Mesothelial cell of epicardium (in vitro differentiated cells): ENCODE results near the gene TACR2. TPM values are rescaled to one million over a fixed set of nuclear protein-coding genes. Genes with fewer than 3 reads are reported as not detected.

Source experiments
- DNase-seq, 2 experiments: peaks; one replicate each; pipeline ENCODE4 v3.0.0; 2021; ENCODE audit warnings: low spot score in 2 of 2; ENCODE audit not compliant: unreplicated experiment in 2 of 2
- H3K27ac Mint-ChIP-seq: 2 replicates; pipeline ENCODE4 v1.8.0; 2021; ENCODE audit warnings: mixed read lengths
- H3K27me3 Mint-ChIP-seq: 2 replicates; pipeline ENCODE4 v1.8.0; 2021; ENCODE audit warnings: low read depth, mixed read lengths
- H3K36me3 Mint-ChIP-seq: 2 replicates; pipeline ENCODE4 v1.8.0; 2021; ENCODE audit warnings: mixed read lengths
- H3K4me1 Mint-ChIP-seq: 2 replicates; pipeline ENCODE4 v1.8.0; 2021; ENCODE audit warnings: mixed read lengths
- H3K4me3 Mint-ChIP-seq: 2 replicates; pipeline ENCODE4 v1.8.0; 2021; ENCODE audit warnings: mild to moderate bottlenecking, moderate library complexity, mixed read lengths
- H3K9me3 Mint-ChIP-seq: 2 replicates; pipeline ENCODE4 v1.8.0; 2021; ENCODE audit warnings: mixed read lengths
- CTCF ChIP-seq: fragments of 200-600 bp; sonication (generic); IDR thresholded peaks from one replicate; pipeline ENCODE4 v1.5.0; 2021; ENCODE audit warnings: antibody characterized with exemption; ENCODE audit not compliant: unreplicated experiment
- total RNA-seq: library from RNA; stranded (reverse); gene quantifications from 3 replicates; pipeline ENCODE4 v1.2.1, GENCODE V29; 2021

Gene TACR2
- total RNA-seq, 1 donor from 2014 or later: not detected

GRCh38 chr10:69366738-69367137 is 50.0 kb downstream of the TACR2 start:
- Mint-ChIP-seq H3K4me3 (no peak overlapping the region), H3K27me3 (no peaks in the 10 kb centered on the region), H3K4me1 (peaks cover 16% of the 10 kb centered on the region), H3K9me3 (no peaks in the 10 kb centered on the region), H3K36me3 (peaks cover 26% of the 10 kb centered on the region), H3K27ac (no peak overlapping the region)
- no peak for DNase-seq
- no peak for TF ChIP-seq CTCF

- Mint-ChIP-seq H3K27ac (peak overlapping the region; percentile 59), H3K36me3 (peaks cover 10% of the 10 kb centered on the region), H3K4me3 (no peak overlapping the region), H3K9me3 (no peaks in the 10 kb centered on the region), H3K27me3 (no peaks in the 10 kb centered on the region), H3K4me1 (peaks cover 20% of the 10 kb centered on the region)
- no peak for TF ChIP-seq CTCF
- DNase-seq: no peak
Measured at GRCh38 chr10:69364232-69364940, 52.3 kb downstream of the TACR2 start.

- Mint-ChIP-seq H3K27ac (no peak overlapping the region), H3K9me3 (no peaks in the 10 kb centered on the region)
Measured at GRCh38 chr10:69363666-69364065, 53.1 kb downstream of the TACR2 start.

GRCh38 chr10:69362471-69362954 is 54.2 kb downstream of the TACR2 start:
- DNase-seq: no peak
- Mint-ChIP-seq H3K4me3 (no peak overlapping the region), H3K9me3 (no peaks in the 10 kb centered on the region), H3K36me3 (peaks cover 3% of the 10 kb centered on the region), H3K27me3 (no peaks in the 10 kb centered on the region), H3K4me1 (peaks cover 20% of the 10 kb centered on the region), H3K27ac (no peak overlapping the region)
- no peak for TF ChIP-seq CTCF

More at GRCh38 chr10:69363666-69364065, 53.1 kb downstream of the TACR2 start:
- no peak for TF ChIP-seq CTCF
- Mint-ChIP-seq H3K36me3 (peaks cover 5% of the 10 kb centered on the region), H3K4me3 (no peak overlapping the region), H3K27me3 (no peaks in the 10 kb centered on the region), H3K4me1 (peaks cover 20% of the 10 kb centered on the region)
- no peak for DNase-seq

- Mint-ChIP-seq H3K27ac (no peak overlapping the region), H3K4me1 (peaks cover 20% of the 10 kb centered on the region), H3K9me3 (no peaks in the 10 kb centered on the region), H3K36me3 (peaks cover 3% of the 10 kb centered on the region), H3K4me3 (no peak overlapping the region), H3K27me3 (no peaks in the 10 kb centered on the region)
- no peak for DNase-seq
- TF ChIP-seq CTCF: no peak
Measured at GRCh38 chr10:69361303-69361614, 55.5 kb downstream of the TACR2 start.
